Left ventricle myocardium inferior (tissue), 1 donor: ENCODE data around the gene LBH. TPM values are rescaled to one million over a fixed set of nuclear protein-coding genes. Genes with fewer than 3 reads are reported as not detected.

Source experiments
- DNase-seq: peaks from one replicate; pipeline ENCODE4 v3.0.0-alpha.2; 2020
- H3K27ac ChIP-seq: fragments of 200-600 bp; replicated peaks from 2 replicates; pipeline ENCODE4 v1.8.0; 2021
- H3K27me3 ChIP-seq: fragments of 200-600 bp; 2 replicates; pipeline ENCODE4 v1.8.0; 2021; ENCODE audit warnings: low read depth
- H3K36me3 ChIP-seq: fragments of 200-600 bp; 2 replicates; pipeline ENCODE4 v1.8.0; 2021
- H3K4me1 ChIP-seq: fragments of 200-600 bp; 2 replicates; pipeline ENCODE4 v1.8.0; 2021
- H3K4me3 ChIP-seq: fragments of 200-600 bp; 2 replicates; pipeline ENCODE4 v1.8.0; 2021; ENCODE audit warnings: mild to moderate bottlenecking, moderate library complexity
- H3K9me3 ChIP-seq: fragments of 200-600 bp; replicated peaks from 2 replicates; pipeline ENCODE4 v1.8.0; 2021
- intact Hi-C: fragments of 100-400 bp; cut with micrococcal nuclease; formaldehyde crosslinking; loops from one replicate; pipeline ENCODE4 v1.11.0; 2022
- total RNA-seq: library from RNA; stranded (reverse); fragmentation: NEBNext Ultra II Directional; extraction: Animal tissue kit (Norgen Biotek cat#: 25700); gene quantifications from one replicate; pipeline ENCODE4 v1.2.1, GENCODE V29; 2021
- TF ChIP-seq, protein P1 (sequence below): fragments of 200-600 bp; IDR thresholded peaks from 2 replicates; pipeline ENCODE4 v1.8.0; 2021; ENCODE audit warnings: antibody characterized with exemption, mild to moderate bottlenecking, borderline replicate concordance
- donor health status: DM: no; HTN: yes; CAD: no; lungs with severe emphysema.

LBH gene
- total RNA-seq, 1 donor from 2014 or later: 200 TPM

GRCh38 chr2:30205456-30205855, 25.9 kb upstream of the LBH start:
- H3K27ac ChIP-seq: peak overlapping the region; percentile 16
- intact Hi-C loops: no loop called here
- H3K27me3 ChIP-seq: no peaks in the 10 kb centered on the region
- H3K9me3 ChIP-seq: no peaks in the 10 kb centered on the region
- no peaks in the 10 kb centered on the region for H3K36me3 ChIP-seq
- TF ChIP-seq, protein P1, sequence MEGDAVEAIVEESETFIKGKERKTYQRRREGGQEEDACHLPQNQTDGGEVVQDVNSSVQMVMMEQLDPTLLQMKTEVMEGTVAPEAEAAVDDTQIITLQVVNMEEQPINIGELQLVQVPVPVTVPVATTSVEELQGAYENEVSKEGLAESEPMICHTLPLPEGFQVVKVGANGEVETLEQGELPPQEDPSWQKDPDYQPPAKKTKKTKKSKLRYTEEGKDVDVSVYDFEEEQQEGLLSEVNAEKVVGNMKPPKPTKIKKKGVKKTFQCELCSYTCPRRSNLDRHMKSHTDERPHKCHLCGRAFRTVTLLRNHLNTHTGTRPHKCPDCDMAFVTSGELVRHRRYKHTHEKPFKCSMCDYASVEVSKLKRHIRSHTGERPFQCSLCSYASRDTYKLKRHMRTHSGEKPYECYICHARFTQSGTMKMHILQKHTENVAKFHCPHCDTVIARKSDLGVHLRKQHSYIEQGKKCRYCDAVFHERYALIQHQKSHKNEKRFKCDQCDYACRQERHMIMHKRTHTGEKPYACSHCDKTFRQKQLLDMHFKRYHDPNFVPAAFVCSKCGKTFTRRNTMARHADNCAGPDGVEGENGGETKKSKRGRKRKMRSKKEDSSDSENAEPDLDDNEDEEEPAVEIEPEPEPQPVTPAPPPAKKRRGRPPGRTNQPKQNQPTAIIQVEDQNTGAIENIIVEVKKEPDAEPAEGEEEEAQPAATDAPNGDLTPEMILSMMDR: no peak
- H3K4me3 ChIP-seq: no peak overlapping the region
- H3K4me1 ChIP-seq: peaks cover 31% of the 10 kb centered on the region
- no peak for DNase-seq

GRCh38 chr2:30206461-30207430, 24.6 kb upstream of the LBH start:
- DNase-seq: no peak
- no peaks in the 10 kb centered on the region for H3K27me3 ChIP-seq
- H3K4me1 ChIP-seq: peaks cover 27% of the 10 kb centered on the region
- H3K4me3 ChIP-seq: no peak overlapping the region
- no peak overlapping the region for H3K27ac ChIP-seq
- intact Hi-C loops: no loop called here
- no peaks in the 10 kb centered on the region for H3K36me3 ChIP-seq
- TF ChIP-seq, protein P1: no peak
- no peaks in the 10 kb centered on the region for H3K9me3 ChIP-seq

- TF ChIP-seq, protein P1: peak; percentile 94
- H3K27ac ChIP-seq: peak overlapping the region; percentile 16
These were observed 22.9 kb upstream of the LBH start for GRCh38 chr2:30208453-30208852.

DNA sequence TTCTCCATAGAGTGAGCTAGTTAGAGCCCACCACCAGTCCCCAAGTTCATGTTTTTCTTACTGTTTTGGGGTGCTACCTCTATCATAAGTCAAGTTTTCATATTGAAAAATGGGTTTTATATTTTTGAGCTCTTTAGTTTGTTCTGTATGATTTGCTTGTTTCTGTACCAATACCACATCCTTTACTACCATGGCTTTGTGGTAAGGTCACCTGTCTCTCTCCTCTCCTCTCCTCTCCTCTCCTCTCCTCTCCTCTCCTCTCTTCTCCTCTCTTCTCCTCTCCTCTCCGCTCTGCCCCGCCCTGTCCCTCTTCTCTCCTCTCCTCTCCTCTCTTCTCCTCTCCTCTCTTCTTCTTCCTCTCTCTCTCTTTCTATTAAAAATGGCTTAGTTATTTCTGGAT, 22.1 kb upstream of the LBH start:
- DNase-seq: no peak

More at GRCh38 chr2:30208453-30208852, 22.9 kb upstream of the LBH start:
- DNase-seq: peak; percentile 53
- H3K4me1 ChIP-seq: peaks cover 11% of the 10 kb centered on the region
- H3K4me3 ChIP-seq: no peak overlapping the region
- intact Hi-C loops: loop anchor here (2.0 kb wide), 1 partner anchor 498 kb away; no protein-coding TSS in a partner anchor
- no peaks in the 10 kb centered on the region for H3K27me3 ChIP-seq
- no peaks in the 10 kb centered on the region for H3K36me3 ChIP-seq
- no peaks in the 10 kb centered on the region for H3K9me3 ChIP-seq

GRCh38 chr2:30213326-30213725, 18.0 kb upstream of the LBH start:
- no peaks in the 10 kb centered on the region for H3K9me3 ChIP-seq
- intact Hi-C loops: no loop called here
- TF ChIP-seq, protein P1: no peak
- H3K4me3 ChIP-seq: no peak overlapping the region
- peak overlapping the region; percentile 70 for H3K27ac ChIP-seq
- DNase-seq: no peak
- no peaks in the 10 kb centered on the region for H3K27me3 ChIP-seq
- peaks cover 45% of the 10 kb centered on the region for H3K4me1 ChIP-seq
- H3K36me3 ChIP-seq: no peaks in the 10 kb centered on the region

More for the DNA sequence above, 22.1 kb upstream of the LBH start:
- TF ChIP-seq, protein P1: no peak
- Histone ChIP-seq H3K4me3 (no peak overlapping the region), H3K36me3 (no peaks in the 10 kb centered on the region), H3K27me3 (no peaks in the 10 kb centered on the region), H3K27ac (no peak overlapping the region), H3K9me3 (no peaks in the 10 kb centered on the region), H3K4me1 (peaks cover 15% of the 10 kb centered on the region)
- intact Hi-C loops: loop anchor here (2.0 kb wide), 1 partner anchor 498 kb away; no protein-coding TSS in a partner anchor
